ENCODE measurements around the gene ANKRD9. TPM values are rescaled to one million over a fixed set of nuclear protein-coding genes. Genes with fewer than 3 reads are reported as not detected.
A peak's percentile ranks its signal among the peaks of the same experiment; 100 is the strongest.

ANKRD9 gene
- total and polyA plus RNA-seq, 9 of the 15 experiments (the other 6 are each of a cell fraction or from before 2014, with no cell fraction given), result 0.04 to 32.9 (median 5.3) TPM

GRCh38 chr14:102516531-102517391, 7.2 kb upstream of the ANKRD9 start (continued):
- TF ChIP-seq ZNF592 (IDR thresholded peaks at IDR 0.05), result 0 out of 2 replicates have a peak, but pooled peaks have one; percentile 41
- no peak for TF ChIP-seq FOXA3 (CRISPR knock-in tag; conservative IDR thresholded peaks at IDR 0.05 in 1 of 2, IDR thresholded peaks at IDR 0.05 in 1 of 2)
- TF ChIP-seq ZFX (CRISPR knock-in tag; IDR thresholded peaks at IDR 0.05), result peak; percentile 67
- TF ChIP-seq MEF2A (IDR thresholded peaks at IDR 0.05; ENCODE audit: control insufficient read depth, low read depth, low read length), result no peak
- no peak for TF ChIP-seq ESRRB (CRISPR knock-in tag; IDR thresholded peaks at IDR 0.05; ENCODE audit: borderline replicate concordance)
- TF ChIP-seq RBFOX2 (IDR thresholded peaks at IDR 0.05; ENCODE audit: low read depth, low read length), result peak; percentile 26; the same call in 1 of the 2 replicates
- TF ChIP-seq NFE2 (IDR thresholded peaks at IDR 0.05; ENCODE audit: low read depth), result no peak
- peak; percentile 26; the same call in 1 of the 2 replicates for TF ChIP-seq PHF8 (IDR thresholded peaks at IDR 0.05; ENCODE audit: borderline replicate concordance, low read length)
- no peak for TF ChIP-seq SNAPC5 (CRISPR knock-in tag; IDR thresholded peaks at IDR 0.05)
- no peak for TF ChIP-seq ETS2 (tag; IDR thresholded peaks at IDR 0.05; ENCODE audit: borderline replicate concordance, poor library complexity, severe bottlenecking)
- peak; percentile 69; the same call in 1 of the 2 replicates for TF ChIP-seq ELF1 (tag; IDR thresholded peaks at IDR 0.05)
- no peak for TF ChIP-seq MITF (IDR thresholded peaks at IDR 0.05)
- TF ChIP-seq GATAD2B (IDR thresholded peaks at IDR 0.05; ENCODE audit: borderline replicate concordance), result peak; percentile 83; the same call in 1 of the 2 replicates
- no peak for TF ChIP-seq U2AF1 (optimal IDR thresholded peaks at IDR 0.05; ENCODE audit: low read depth, low read length)
- no peak for TF ChIP-seq CBX1 (IDR thresholded peaks at IDR 0.05; ENCODE audit: low read depth)
- no peak for TF ChIP-seq ZNF518B (CRISPR knock-in tag; IDR thresholded peaks at IDR 0.05)
- TF ChIP-seq BRD9 (IDR thresholded peaks at IDR 0.05; ENCODE audit: low read depth, partially characterized antibody), result no peak
